GM18870 (cell line): ENCODE data around the gene PCDHA10.
"Not testable (repeated sequence)": the region's sequence is repeated elsewhere in the genome, so short reads cannot be mapped to it uniquely, and the experiment has no call there.

Experiments used
- ATAC-seq: cut with Tn5 transposase; IDR thresholded peaks from one replicate; pipeline ENCODE4 v1.9.1; 2021; ENCODE audit warnings: moderate library complexity; ENCODE audit not compliant: unreplicated experiment

The PCDHA10 gene, protein sequence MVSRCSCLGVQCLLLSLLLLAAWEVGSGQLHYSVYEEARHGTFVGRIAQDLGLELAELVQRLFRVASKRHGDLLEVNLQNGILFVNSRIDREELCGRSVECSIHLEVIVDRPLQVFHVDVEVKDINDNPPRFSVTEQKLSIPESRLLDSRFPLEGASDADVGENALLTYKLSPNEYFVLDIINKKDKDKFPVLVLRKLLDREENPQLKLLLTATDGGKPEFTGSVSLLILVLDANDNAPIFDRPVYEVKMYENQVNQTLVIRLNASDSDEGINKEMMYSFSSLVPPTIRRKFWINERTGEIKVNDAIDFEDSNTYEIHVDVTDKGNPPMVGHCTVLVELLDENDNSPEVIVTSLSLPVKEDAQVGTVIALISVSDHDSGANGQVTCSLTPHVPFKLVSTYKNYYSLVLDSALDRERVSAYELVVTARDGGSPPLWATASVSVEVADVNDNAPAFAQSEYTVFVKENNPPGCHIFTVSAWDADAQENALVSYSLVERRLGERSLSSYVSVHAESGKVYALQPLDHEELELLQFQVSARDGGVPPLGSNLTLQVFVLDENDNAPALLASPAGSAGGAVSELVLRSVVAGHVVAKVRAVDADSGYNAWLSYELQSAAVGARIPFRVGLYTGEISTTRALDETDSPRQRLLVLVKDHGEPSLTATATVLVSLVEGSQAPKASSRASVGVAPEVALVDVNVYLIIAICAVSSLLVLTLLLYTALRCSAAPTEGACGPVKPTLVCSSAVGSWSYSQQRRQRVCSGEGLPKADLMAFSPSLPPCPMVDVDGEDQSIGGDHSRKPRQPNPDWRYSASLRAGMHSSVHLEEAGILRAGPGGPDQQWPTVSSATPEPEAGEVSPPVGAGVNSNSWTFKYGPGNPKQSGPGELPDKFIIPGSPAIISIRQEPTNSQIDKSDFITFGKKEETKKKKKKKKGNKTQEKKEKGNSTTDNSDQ

DNA sequence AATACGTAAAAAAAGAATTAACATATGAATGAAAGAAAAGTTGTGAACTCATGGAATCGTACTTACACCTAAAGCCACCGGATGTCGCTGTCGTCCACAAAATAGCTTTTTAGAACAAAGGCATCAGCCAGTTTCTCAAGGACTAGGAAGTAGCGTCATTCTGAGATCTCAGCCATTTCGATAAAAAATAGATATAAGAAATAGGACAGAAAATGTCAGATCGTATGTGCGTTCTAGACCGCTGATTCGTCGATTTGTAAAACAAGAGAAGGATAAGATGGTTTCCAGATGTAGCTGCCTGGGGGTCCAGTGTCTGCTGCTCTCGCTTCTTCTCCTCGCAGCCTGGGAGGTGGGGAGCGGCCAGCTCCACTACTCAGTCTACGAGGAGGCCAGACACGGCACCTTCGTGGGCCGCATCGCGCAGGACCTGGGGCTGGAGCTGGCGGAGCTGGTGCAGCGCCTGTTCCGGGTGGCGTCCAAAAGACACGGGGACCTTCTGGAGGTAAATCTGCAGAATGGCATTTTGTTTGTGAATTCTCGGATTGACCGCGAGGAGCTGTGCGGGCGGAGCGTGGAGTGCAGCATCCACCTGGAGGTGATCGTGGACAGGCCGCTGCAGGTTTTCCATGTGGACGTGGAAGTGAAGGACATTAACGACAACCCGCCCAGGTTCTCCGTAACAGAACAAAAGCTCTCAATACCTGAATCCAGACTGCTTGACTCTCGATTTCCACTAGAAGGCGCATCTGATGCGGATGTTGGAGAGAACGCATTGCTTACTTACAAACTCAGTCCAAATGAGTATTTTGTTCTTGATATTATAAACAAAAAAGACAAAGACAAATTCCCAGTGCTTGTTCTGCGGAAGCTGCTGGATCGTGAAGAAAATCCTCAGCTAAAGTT, at the start of gene PCDHA10:
Gene PCDHA10, plus strand, starts transcription at position 126 of the 903 bp plus-strand sequence. Its CDS starts 152 bp downstream, at position 278.
- ATAC-seq, result no peak

DNA sequence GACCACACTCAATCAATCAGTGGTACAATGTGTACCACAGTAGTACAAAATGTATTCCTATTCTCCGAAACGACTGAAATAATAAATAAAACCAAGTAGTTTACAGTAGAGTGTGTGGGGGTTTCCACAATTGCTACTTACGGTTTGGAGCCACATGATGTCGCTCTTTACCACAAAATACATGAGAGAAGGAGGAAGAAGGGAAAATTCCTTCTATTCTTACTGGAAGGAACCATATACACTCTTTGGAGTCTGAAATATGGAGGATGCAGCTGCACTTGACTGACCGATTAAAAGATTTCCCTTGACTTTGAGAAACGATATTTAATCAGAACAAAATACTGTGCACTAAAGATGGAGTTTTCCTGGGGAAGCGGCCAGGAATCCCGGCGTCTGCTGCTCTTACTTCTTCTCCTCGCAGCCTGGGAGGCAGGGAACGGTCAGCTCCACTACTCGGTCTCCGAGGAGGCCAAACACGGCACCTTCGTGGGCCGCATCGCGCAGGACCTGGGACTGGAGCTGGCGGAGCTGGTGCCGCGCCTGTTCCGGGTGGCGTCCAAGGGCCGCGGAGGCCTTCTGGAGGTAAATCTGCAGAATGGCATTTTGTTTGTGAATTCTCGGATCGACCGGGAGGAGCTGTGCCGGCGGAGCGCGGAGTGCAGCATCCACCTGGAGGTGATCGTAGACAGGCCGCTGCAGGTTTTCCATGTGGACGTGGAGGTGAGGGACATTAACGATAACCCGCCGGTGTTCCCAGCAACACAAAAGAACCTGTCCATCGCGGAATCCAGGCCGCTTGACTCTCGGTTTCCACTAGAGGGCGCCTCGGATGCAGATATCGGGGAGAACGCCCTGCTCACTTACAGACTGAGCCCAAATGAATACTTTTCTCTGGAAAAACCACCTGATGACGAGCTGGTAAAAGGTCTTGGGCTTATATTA, 48.6 kb upstream of the PCDHA10 start, which contains the start of gene PCDHA4:
Gene PCDHA4, plus strand, starts transcription at position 235 of the 942 bp plus-strand sequence.
- ATAC-seq, result no peak

- ATAC-seq, result not testable (repeated sequence)
Observed at GRCh38 chr5:140808241-140808888, 47.3 kb upstream of the PCDHA10 start.

- ATAC-seq, result no peak
Observed at GRCh38 chr5:140808889-140809291, 46.8 kb upstream of the PCDHA10 start.

- no peak for ATAC-seq
Observed at GRCh38 chr5:140821375-140822280, 34.1 kb upstream of the PCDHA10 start, which contains the start of gene PCDHA5. TSS of gene PCDHA5 (plus strand) at chr5:140821613.

GRCh38 chr5:140822281-140822629, 33.4 kb upstream of the PCDHA10 start:
- ATAC-seq, result no peak

DNA sequence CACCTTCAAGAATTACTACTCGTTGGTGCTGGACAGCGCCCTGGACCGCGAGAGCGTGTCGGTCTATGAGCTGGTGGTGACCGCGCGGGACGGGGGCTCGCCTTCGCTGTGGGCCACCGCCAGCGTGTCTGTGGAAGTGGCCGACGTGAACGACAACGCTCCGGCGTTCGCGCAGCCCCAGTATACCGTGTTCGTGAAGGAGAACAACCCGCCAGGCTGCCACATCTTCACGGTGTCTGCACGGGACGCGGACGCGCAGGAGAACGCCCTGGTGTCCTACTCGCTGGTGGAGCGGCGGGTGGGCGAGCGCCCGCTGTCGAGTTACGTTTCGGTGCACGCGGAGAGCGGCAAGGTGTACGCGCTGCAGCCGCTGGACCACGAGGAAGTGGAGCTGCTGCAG, 32.7 kb upstream of the PCDHA10 start:
- not testable (repeated sequence) for ATAC-seq

DNA sequence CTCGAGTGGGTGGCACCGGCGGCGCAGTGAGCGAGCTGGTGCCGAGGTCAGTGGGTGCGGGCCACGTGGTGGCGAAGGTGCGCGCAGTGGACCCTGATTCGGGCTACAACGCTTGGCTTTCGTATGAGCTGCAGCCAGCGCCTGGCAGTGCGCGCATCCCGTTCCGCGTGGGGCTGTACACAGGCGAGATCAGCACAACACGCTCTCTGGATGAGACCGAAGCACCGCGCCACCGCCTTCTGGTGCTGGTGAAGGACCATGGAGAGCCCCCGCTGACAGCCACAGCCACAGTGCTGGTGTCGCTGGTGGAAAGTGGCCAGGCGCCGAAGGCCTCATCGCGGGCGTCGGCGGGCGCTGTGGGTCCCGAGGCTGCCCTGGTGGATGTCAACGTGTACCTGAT, 32.2 kb upstream of the PCDHA10 start:
- no peak for ATAC-seq

DNA sequence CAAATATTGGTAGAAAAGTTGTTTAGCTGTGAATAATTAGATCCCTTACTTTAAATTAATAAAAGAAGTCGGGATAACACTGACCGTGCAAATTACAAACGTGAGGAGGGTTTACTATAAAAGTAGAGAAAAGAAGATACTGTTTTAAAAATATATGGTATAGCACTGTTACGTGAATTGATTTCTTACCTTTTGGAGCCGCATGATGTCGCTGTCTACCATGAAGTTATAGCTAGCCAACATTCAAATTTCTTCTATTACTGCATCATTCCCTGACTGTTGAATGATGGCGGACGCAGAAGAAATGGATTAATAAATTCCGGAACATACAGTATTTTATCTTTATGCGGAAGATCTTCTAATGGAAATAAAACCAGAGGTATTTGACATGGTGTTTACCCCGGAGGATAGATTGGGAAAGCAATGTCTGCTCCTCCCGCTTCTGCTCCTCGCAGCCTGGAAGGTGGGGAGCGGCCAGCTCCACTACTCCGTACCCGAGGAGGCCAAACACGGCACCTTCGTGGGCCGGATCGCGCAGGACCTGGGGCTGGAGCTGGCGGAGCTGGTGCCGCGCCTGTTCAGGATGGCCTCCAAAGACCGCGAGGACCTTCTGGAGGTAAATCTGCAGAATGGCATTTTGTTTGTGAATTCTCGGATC, 27.9 kb upstream of the PCDHA10 start, which contains the start of gene PCDHA6:
Gene PCDHA6, plus strand, starts transcription at position 257 of the 658 bp plus-strand sequence. Its CDS starts 132 bp downstream, at position 389.
- ATAC-seq, result no peak

- ATAC-seq, result no peak
Observed at GRCh38 chr5:140828362-140828737, 27.3 kb upstream of the PCDHA10 start.

- ATAC-seq, result not testable (repeated sequence)
Observed at GRCh38 chr5:140829511-140830501, 25.9 kb upstream of the PCDHA10 start.

GRCh38 chr5:140833993-140834392, 21.7 kb upstream of the PCDHA10 start, which contains the start of gene PCDHA7:
TSS of gene PCDHA7 (plus strand) at chr5:140834269. CDS start at chr5:140834384, 115 bp downstream.
- ATAC-seq, result no peak

DNA sequence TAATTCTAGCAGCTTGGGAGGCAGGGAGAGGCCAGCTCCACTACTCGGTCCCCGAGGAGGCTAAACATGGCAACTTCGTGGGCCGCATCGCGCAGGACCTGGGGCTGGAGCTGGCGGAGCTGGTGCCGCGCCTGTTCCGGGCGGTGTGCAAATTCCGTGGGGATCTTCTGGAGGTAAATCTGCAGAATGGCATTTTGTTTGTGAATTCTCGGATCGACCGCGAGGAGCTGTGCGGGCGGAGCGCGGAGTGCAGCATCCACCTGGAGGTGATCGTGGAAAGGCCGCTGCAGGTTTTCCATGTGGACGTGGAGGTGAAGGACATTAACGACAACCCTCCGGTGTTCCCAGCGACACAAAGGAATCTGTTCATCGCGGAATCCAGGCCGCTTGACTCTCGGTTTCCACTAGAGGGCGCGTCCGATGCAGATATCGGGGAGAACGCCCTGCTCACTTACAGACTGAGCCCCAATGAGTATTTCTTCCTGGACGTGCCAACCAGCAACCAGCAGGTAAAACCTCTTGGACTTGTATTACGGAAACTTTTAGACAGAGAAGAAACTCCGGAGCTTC, 21.2 kb upstream of the PCDHA10 start:
- ATAC-seq, result not testable (repeated sequence)

- ATAC-seq, result no peak
Observed at GRCh38 chr5:140835622-140836510, 19.8 kb upstream of the PCDHA10 start.
